AG04449 (cell line): Measurements from ENCODE around the gene LMTK2.

Experiments used
- CTCF ChIA-PET: fragments of 350-600 bp; formaldehyde crosslinking; extraction: SDS; loops from one replicate; lab custom pipeline; 2021; ENCODE audit warnings: antibody characterized with exemption; lab: Yijun Ruan, JAX
- POLR2A ChIA-PET: fragments of 400-600, 350-600 bp; formaldehyde crosslinking; extraction: SDS; loops from one replicate; lab custom pipeline; 2020; ENCODE audit warnings: antibody characterized with exemption, inconsistent platforms; lab: Yijun Ruan, JAX
- DNase-seq: peaks from one replicate; pipeline ENCODE4 v3.0.0-alpha.2; 2010; ENCODE audit warnings: low read depth, low spot score
- H3K4me3 ChIP-seq: 2 replicates; pipeline ENCODE4 v1.5.1; 2011; ENCODE audit warnings: low read depth, mild to moderate bottlenecking, control low read depth, low read length
- CTCF ChIP-seq: IDR thresholded peaks from one replicate; pipeline ENCODE4 v1.5.1; 2011; ENCODE audit warnings: mild to moderate bottlenecking, moderate library complexity, low read length, control low read depth, inconsistent platforms; ENCODE audit not compliant: insufficient read depth; ENCODE audit errors: missing control alignments

LMTK2 gene

GRCh38 chr7:98128346-98128745, 21.7 kb downstream of the LMTK2 start:
- TF ChIP-seq CTCF = no peak
- no peak for DNase-seq
- CTCF ChIA-PET = no interaction called here
- POLR2A ChIA-PET = no interaction called here
- no peak overlapping the region for H3K4me3 ChIP-seq

GRCh38 chr7:98130959-98131358, 24.3 kb downstream of the LMTK2 start:
- no peak for DNase-seq
- ChIA-PET CTCF (interaction anchor here (1.1 to 3.1 kb wide), 2 partner anchors 23 to 37 kb away, joined by 3 to 18 read pairs; no protein-coding TSS in a partner anchor), POLR2A (no interaction called here)
- no peak overlapping the region for H3K4me3 ChIP-seq
- no peak for TF ChIP-seq CTCF

- no peak for DNase-seq
- CTCF ChIA-PET = interaction anchor here (1.2 to 3.1 kb wide), 5 partner anchors 11 to 111 kb away, joined by 3 to 22 read pairs (median 7); no protein-coding TSS in a partner anchor
- POLR2A ChIA-PET = no interaction called here
- no peak for TF ChIP-seq CTCF
- H3K4me3 ChIP-seq = no peak overlapping the region
Observed at GRCh38 chr7:98133181-98133580, 26.5 kb downstream of the LMTK2 start.

GRCh38 chr7:98133621-98134303, 27.1 kb downstream of the LMTK2 start:
- no peak for DNase-seq
- TF ChIP-seq CTCF = no peak
- H3K4me3 ChIP-seq = no peak overlapping the region
- POLR2A ChIA-PET = no interaction called here
- CTCF ChIA-PET = interaction anchor here (1.0 to 3.1 kb wide), 6 partner anchors 7 to 112 kb away, joined by 3 to 22 read pairs (median 6); no protein-coding TSS in a partner anchor

GRCh38 chr7:98134420-98135228, 28.0 kb downstream of the LMTK2 start:
- TF ChIP-seq CTCF = no peak
- no peak for DNase-seq
- POLR2A ChIA-PET = no interaction called here
- CTCF ChIA-PET = interaction anchor here (1.0 to 3.1 kb wide), 8 partner anchors 8 to 113 kb away, joined by 3 to 22 read pairs (median 6); no protein-coding TSS in a partner anchor
- no peak overlapping the region for H3K4me3 ChIP-seq

- no peak for TF ChIP-seq CTCF
- no peak overlapping the region for H3K4me3 ChIP-seq
- POLR2A ChIA-PET = no interaction called here
- DNase-seq = no peak
- CTCF ChIA-PET = interaction anchor here (1.4 to 1.9 kb wide), 2 partner anchors 9 to 29 kb away, joined by 3 to 7 read pairs; no protein-coding TSS in a partner anchor
Observed at GRCh38 chr7:98135984-98136383, 29.3 kb downstream of the LMTK2 start.
